NT2/D1 (cell line): ENCODE results near the gene WNT3A.

Experiments used
- YY1 ChIP-seq: IDR thresholded peaks from 2 replicates; pipeline ENCODE4 v1.6.1; 2011; ENCODE audit not compliant: insufficient read length, insufficient read depth
- ZNF274 ChIP-seq: IDR thresholded peaks from 2 replicates; pipeline ENCODE4 v1.6.1; 2011; ENCODE audit warnings: mild to moderate bottlenecking, low read depth, low read length

DNA sequence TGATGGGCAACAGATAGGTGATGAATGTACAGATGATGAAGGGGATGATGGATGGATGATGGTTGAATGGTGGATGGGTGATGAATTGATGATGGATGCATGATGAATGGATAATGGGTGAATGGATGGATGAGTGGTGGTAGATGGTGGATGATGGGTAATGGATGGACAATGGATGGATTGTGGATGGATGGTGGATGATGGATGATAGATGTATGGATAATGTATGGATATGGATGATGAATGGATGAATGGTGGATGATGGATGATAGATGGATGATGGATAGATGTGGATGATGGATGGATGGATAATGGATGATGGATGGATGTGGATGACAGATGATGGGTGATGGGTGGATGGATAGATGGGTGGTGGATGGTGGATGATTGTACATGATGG is 35.7 kb downstream of the WNT3A start:
- TF ChIP-seq YY1 (no peak), ZNF274 (no peak)
